Trophoblast cell (in vitro differentiated cells and primary cell): ENCODE data around the gene COL4A2.

ENCODE experiments used
- DNase-seq, 2 donors: peaks; one replicate each; pipeline ENCODE4 v3.0.0-alpha.2; 2016
- H2AFZ ChIP-seq: 2 replicates; pipeline ENCODE4 v1.6.1; 2013; ENCODE audit warnings: low read length, moderate library complexity, mild to moderate bottlenecking; ENCODE audit not compliant: insufficient read depth, poor library complexity
- H2AK5ac ChIP-seq: 2 replicates; pipeline ENCODE4 v1.6.1; 2013; ENCODE audit warnings: mild to moderate bottlenecking, low read length
- H2BK120ac ChIP-seq: 2 replicates; pipeline ENCODE4 v1.6.1; 2013; ENCODE audit warnings: low read length, mild to moderate bottlenecking, moderate library complexity; ENCODE audit not compliant: insufficient read depth, poor library complexity
- H2BK12ac ChIP-seq: 2 replicates; pipeline ENCODE4 v1.6.1; 2013; ENCODE audit warnings: mild to moderate bottlenecking, low read length, moderate library complexity
- H2BK5ac ChIP-seq: 2 replicates; pipeline ENCODE4 v1.6.1; 2013; ENCODE audit warnings: low read length, low read depth, moderate library complexity, mild to moderate bottlenecking; ENCODE audit not compliant: poor library complexity
- H3K14ac ChIP-seq: 2 replicates; pipeline ENCODE4 v1.6.1; 2013; ENCODE audit warnings: mild to moderate bottlenecking, low read length
- H3K18ac ChIP-seq: 2 replicates; pipeline ENCODE4 v1.6.1; 2013; ENCODE audit warnings: mild to moderate bottlenecking, low read length
- H3K23ac ChIP-seq: 2 replicates; pipeline ENCODE4 v1.6.1; 2013; ENCODE audit warnings: low read length
- H3K27ac ChIP-seq: 2 replicates; pipeline ENCODE4 v1.5.1; 2013; ENCODE audit warnings: low read depth, mild to moderate bottlenecking, inconsistent platforms, low read length, moderate library complexity
- H3K27me3 ChIP-seq: 2 replicates; pipeline ENCODE4 v1.6.1; 2013; ENCODE audit warnings: inconsistent platforms, mild to moderate bottlenecking, low read length, moderate library complexity; ENCODE audit not compliant: insufficient read depth
- H3K36me3 ChIP-seq, 2 experiments: 1 replicate in 1 of 2; 2 replicates in 1 of 2; pipeline ENCODE4 v1.6.1; 2013; ENCODE audit warnings: low read length in 2 of 2, mild to moderate bottlenecking in 2 of 2, moderate library complexity in 1 of 2; ENCODE audit not compliant: insufficient read depth in 2 of 2, control insufficient read depth in 1 of 2
- H3K4ac ChIP-seq: 2 replicates; pipeline ENCODE4 v1.6.1; 2013; ENCODE audit warnings: low read depth, mild to moderate bottlenecking, low read length, moderate library complexity
- H3K4me1 ChIP-seq, 2 experiments: 1 replicate in 1 of 2; 2 replicates in 1 of 2; pipeline ENCODE4 v1.6.1; 2013; ENCODE audit warnings: low read length in 2 of 2, mild to moderate bottlenecking in 2 of 2, moderate library complexity in 1 of 2; ENCODE audit not compliant: insufficient read depth in 2 of 2, control insufficient read depth in 1 of 2
- H3K4me2 ChIP-seq: 2 replicates; pipeline ENCODE4 v1.6.1; 2013; ENCODE audit warnings: inconsistent platforms, mild to moderate bottlenecking, low read length, moderate library complexity
- H3K4me3 ChIP-seq: 2 replicates; pipeline ENCODE4 v1.5.1; 2013; ENCODE audit warnings: mild to moderate bottlenecking, low read depth, low read length, inconsistent platforms
- H3K79me1 ChIP-seq: one replicate; pipeline ENCODE4 v1.6.1; 2013; ENCODE audit warnings: low read length
- H3K79me2 ChIP-seq: 2 replicates; pipeline ENCODE4 v1.6.1; 2013; ENCODE audit warnings: low read length, mild to moderate bottlenecking; ENCODE audit not compliant: control insufficient read depth, insufficient read depth, poor library complexity
- H3K9ac ChIP-seq: 2 replicates; pipeline ENCODE4 v1.6.1; 2013; ENCODE audit warnings: mild to moderate bottlenecking, low read length
- H3K9me3 ChIP-seq: 2 replicates; pipeline ENCODE4 v1.6.1; 2013; ENCODE audit warnings: low read depth, mild to moderate bottlenecking, control low read depth, inconsistent platforms, low read length; ENCODE audit not compliant: insufficient read depth
- H4K12ac ChIP-seq: 2 replicates; pipeline ENCODE4 v1.6.1; 2013; ENCODE audit warnings: low read depth, mild to moderate bottlenecking, low read length, moderate library complexity
- H4K8ac ChIP-seq: 2 replicates; pipeline ENCODE4 v1.6.1; 2013; ENCODE audit warnings: low read depth, mild to moderate bottlenecking, low read length, moderate library complexity
- H4K91ac ChIP-seq: one replicate; pipeline ENCODE4 v1.6.1; 2013; ENCODE audit warnings: low read depth, mild to moderate bottlenecking, low read length, moderate library complexity
- WGBS: extraction: QIAGEN DNeasy Blood & Tissue Kit; methylation state at CpG from one replicate; pipeline ENCODE4 v1.1.7; 2013; ENCODE audit warnings: missing lambda C conversion rate; ENCODE audit not compliant: insufficient read length, insufficient coverage; ENCODE audit errors: extremely low coverage; 5-methylcytosine and 5-hydroxymethylcytosine counted together

The COL4A2 gene

DNA sequence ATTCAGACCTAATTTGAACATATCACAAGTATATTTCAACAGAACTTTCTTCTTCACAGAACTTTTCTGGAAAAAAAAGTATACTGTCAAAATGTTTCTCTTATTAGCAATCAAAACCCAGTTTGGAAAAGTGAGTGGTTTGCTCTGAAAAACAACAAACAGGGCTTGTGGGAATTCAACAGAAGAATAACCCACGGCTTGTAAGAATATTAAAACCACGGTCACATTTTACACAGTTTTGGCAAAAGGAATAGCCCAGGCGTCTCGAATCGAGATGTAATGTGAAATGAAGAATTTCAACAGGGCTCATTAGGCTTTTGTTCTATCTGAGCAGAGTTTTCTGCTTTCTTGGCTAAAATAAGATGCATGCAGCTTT, 70.7 kb downstream of the COL4A2 start:
- H3K27ac ChIP-seq: no peak overlapping the region
- H3K4me3 ChIP-seq: no peak overlapping the region
- H3K27me3 ChIP-seq: no peaks in the 10 kb centered on the region
- no peak overlapping the region for H2BK12ac ChIP-seq
- H3K9me3 ChIP-seq: no peaks in the 10 kb centered on the region
- no peak overlapping the region for H2BK5ac ChIP-seq
- H2AFZ ChIP-seq: no peak overlapping the region
- H3K4me1 ChIP-seq: peaks cover 10 to 18% of the 10 kb centered on the region in 2 experiments
- H4K8ac ChIP-seq: no peak overlapping the region
- no peak overlapping the region for H2BK120ac ChIP-seq
- no peak overlapping the region for H4K12ac ChIP-seq
- peaks cover 19 to 22% of the 10 kb centered on the region in 2 experiments for H3K36me3 ChIP-seq
- H3K79me1 ChIP-seq: peaks cover 5% of the 10 kb centered on the region
- no peak overlapping the region for H3K18ac ChIP-seq
- no peaks in the 10 kb centered on the region for H3K79me2 ChIP-seq
- no peak overlapping the region for H3K4me2 ChIP-seq
- H2AK5ac ChIP-seq: no peak overlapping the region
- H4K91ac ChIP-seq: no peak overlapping the region
- DNase-seq: no peak
- no CpG with 5 or more reads among the region's 5 CpGs for WGBS
- no peak overlapping the region for H3K14ac ChIP-seq
- H3K9ac ChIP-seq: no peak overlapping the region
- H3K23ac ChIP-seq: no peak overlapping the region
- no peak overlapping the region for H3K4ac ChIP-seq

DNA sequence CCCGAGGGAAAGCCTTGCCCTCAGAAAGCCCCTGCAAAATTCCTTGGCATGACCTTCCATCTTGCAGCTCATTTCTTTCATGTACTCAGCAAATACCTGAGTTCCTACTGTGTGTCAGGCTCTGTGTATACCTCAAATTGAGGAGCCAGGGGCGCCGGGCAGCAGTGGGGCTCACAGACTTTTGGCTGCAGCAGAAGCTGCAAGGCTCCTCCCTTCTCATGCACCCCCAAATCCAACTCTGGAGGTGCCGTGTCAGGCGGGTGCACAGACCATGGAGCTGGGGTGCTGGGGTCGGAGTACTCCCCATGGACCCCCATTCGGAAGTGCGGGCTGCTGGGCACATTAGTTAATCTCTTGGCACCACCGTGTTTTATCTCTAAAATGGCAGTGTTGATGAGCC, 72.3 kb downstream of the COL4A2 start:
- Histone ChIP-seq H2BK12ac (no peak overlapping the region), H3K27ac (no peak overlapping the region), H2BK5ac (no peak overlapping the region), H3K4me2 (no peak overlapping the region), H3K79me1 (peaks cover 5% of the 10 kb centered on the region), H2AFZ (no peak overlapping the region), H3K79me2 (no peaks in the 10 kb centered on the region), H3K36me3 (peaks cover 23 to 25% of the 10 kb centered on the region in 2 experiments), H3K4me1 (peaks cover 10 to 18% of the 10 kb centered on the region in 2 experiments), H4K12ac (no peak overlapping the region), H3K4me3 (no peak overlapping the region), H4K91ac (no peak overlapping the region), H3K9ac (no peak overlapping the region), H2AK5ac (no peak overlapping the region), H2BK120ac (no peak overlapping the region), H4K8ac (no peak overlapping the region), H3K23ac (no peak overlapping the region), H3K18ac (peak overlapping the region; percentile 9), H3K4ac (no peak overlapping the region), H3K27me3 (no peaks in the 10 kb centered on the region), H3K9me3 (no peaks in the 10 kb centered on the region), H3K14ac (no peak overlapping the region)
- no CpG with 5 or more reads among the region's 9 CpGs for WGBS
- no peak for DNase-seq

DNA sequence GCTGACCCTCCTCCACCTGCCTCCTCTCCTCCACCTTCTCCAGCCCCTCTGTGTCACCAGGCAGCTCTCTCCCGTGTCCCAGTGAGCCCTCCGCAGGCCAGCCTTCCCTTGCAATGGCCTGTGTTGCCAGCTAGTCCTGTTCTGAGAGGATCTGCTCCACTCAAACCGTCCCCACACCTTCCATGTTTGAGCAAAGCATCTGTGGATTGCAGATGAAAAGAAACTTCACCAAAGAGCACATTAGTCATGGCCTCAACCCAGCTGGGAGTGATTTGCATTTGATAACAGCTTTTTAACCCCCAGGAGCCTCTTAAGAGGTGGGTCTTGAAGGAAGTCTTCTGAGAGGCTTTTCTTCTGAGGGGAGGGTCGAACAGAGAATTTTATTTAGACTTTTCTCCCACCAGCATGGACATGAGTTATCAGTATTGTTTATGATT, 72.8 kb downstream of the COL4A2 start:
- Histone ChIP-seq H2BK5ac (no peak overlapping the region), H3K27me3 (no peaks in the 10 kb centered on the region), H3K27ac (no peak overlapping the region), H3K4ac (no peak overlapping the region), H2AK5ac (no peak overlapping the region), H3K14ac (no peak overlapping the region), H3K4me1 (peaks cover 10 to 18% of the 10 kb centered on the region in 2 experiments), H3K18ac (peak overlapping the region; percentile 9), H2BK12ac (no peak overlapping the region), H3K9me3 (no peaks in the 10 kb centered on the region), H3K23ac (no peak overlapping the region), H3K9ac (no peak overlapping the region), H3K4me2 (no peak overlapping the region), H3K79me2 (no peaks in the 10 kb centered on the region), H2BK120ac (no peak overlapping the region), H4K91ac (no peak overlapping the region), H4K12ac (no peak overlapping the region), H2AFZ (no peak overlapping the region), H3K36me3 (peaks cover 27 to 28% of the 10 kb centered on the region in 2 experiments), H4K8ac (no peak overlapping the region), H3K4me3 (no peak overlapping the region), H3K79me1 (peaks cover 8% of the 10 kb centered on the region)
- no CpG with 5 or more reads among the region's 4 CpGs for WGBS
- peak; percentile 81 to 84 for DNase-seq

DNA sequence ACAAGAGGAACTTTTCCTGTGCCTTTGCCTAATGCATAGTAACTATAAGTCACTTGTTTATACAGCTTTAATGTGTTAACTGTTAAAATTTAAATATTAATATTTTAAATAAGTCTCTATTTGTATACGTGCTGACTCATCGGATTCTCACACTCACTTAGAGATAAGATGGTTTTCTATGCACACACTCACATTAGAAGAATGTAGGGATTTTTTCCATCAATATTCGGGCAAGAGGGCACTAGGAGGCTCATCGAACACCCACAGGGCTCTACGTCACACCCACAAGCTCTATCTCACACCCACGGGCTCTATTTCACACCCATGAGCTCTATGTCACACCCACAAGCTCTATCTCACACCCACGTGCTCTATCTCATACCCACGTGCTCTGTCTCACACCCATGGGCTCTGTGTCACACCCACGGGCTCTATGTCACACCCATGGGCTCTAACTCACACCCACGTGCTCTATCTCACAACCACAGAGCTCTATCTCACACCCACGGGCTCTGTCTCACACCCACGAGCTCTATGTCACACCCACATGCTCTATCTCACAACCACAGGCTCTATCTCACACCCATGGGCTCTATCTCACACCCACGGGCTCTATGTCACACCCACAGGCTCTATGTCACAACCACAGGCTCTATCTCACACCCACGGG, 73.4 kb downstream of the COL4A2 start:
- Histone ChIP-seq H3K4me1 (peaks cover 10 to 18% of the 10 kb centered on the region in 2 experiments), H4K91ac (no peak overlapping the region)

More for the DNA sequence above, 73.4 kb downstream of the COL4A2 start:
- peak overlapping the region; percentile 46 for H3K14ac ChIP-seq
- peaks cover 23 to 28% of the 10 kb centered on the region in 2 experiments for H3K36me3 ChIP-seq
- H4K12ac ChIP-seq: no peak overlapping the region
- H3K27me3 ChIP-seq: no peaks in the 10 kb centered on the region
- H2AK5ac ChIP-seq: peak overlapping the region; percentile 78
- H3K79me1 ChIP-seq: peaks cover 8% of the 10 kb centered on the region
- H4K8ac ChIP-seq: no peak overlapping the region
- peaks cover 2% of the 10 kb centered on the region for H3K9me3 ChIP-seq
- no peak overlapping the region for H3K9ac ChIP-seq
- no peak overlapping the region for H2BK120ac ChIP-seq
- no CpG with 5 or more reads among the region's 14 CpGs for WGBS
- H3K18ac ChIP-seq: peak overlapping the region; percentile 84
- H3K79me2 ChIP-seq: no peaks in the 10 kb centered on the region
- no peak overlapping the region for H2AFZ ChIP-seq
- H2BK5ac ChIP-seq: no peak overlapping the region
- no peak overlapping the region for H3K4me2 ChIP-seq
- no peak overlapping the region for H3K27ac ChIP-seq
- H3K4ac ChIP-seq: no peak overlapping the region
- H3K4me3 ChIP-seq: no peak overlapping the region
- H2BK12ac ChIP-seq: peak overlapping the region; percentile 28
- DNase-seq: peak; percentile 25 to 53
- H3K23ac ChIP-seq: no peak overlapping the region
